T-helper 17 cell (primary cell): ENCODE results near the gene SLC7A9. TPM values are rescaled to one million over a fixed set of nuclear protein-coding genes. Genes with fewer than 3 reads are reported as not detected.
"Not testable (repeated sequence)": the region's sequence is repeated elsewhere in the genome, so short reads cannot be mapped to it uniquely, and the experiment has no call there.

Experiments used
- ATAC-seq: fragments of 150-1000 bp; cut with Tn5 transposase; 2 replicates; pipeline ENCODE4 v1.10.0; 2021; ENCODE audit warnings: mild to moderate bottlenecking, moderate library complexity
- DNase-seq, 3 donors: peaks; one replicate each; pipeline versions ENCODE4 v3.0.0 to v3.0.0-alpha.2; 2020 to 2021
- H3K9me3 ChIP-seq: one replicate; pipeline ENCODE4 v1.7.0; 2013; ENCODE audit warnings: low read length, mild to moderate bottlenecking; ENCODE audit not compliant: control insufficient read depth, poor library complexity, severe bottlenecking
- H3K27ac Mint-ChIP-seq: one replicate; pipeline ENCODE4 v1.8.0; 2022; ENCODE audit warnings: mild to moderate bottlenecking, moderate library complexity, mixed read lengths
- H3K27me3 Mint-ChIP-seq: one replicate; pipeline ENCODE4 v1.8.0; 2022; ENCODE audit warnings: mixed read lengths
- H3K36me3 Mint-ChIP-seq: one replicate; pipeline ENCODE4 v1.8.0; 2022; ENCODE audit warnings: low read depth, mixed read lengths
- H3K4me1 Mint-ChIP-seq: one replicate; pipeline ENCODE4 v1.8.0; 2022; ENCODE audit warnings: mild to moderate bottlenecking, mixed read lengths
- H3K4me3 Mint-ChIP-seq: one replicate; pipeline ENCODE4 v1.8.0; 2022; ENCODE audit warnings: mild to moderate bottlenecking, moderate library complexity, mixed read lengths
- total RNA-seq, 4 donors: library from RNA in 2 of 4; stranded (reverse) in 2 of 4; gene quantifications; one replicate each; pipeline ENCODE4 v1.2.3 and lab custom pipeline; 2022 to 2026

Gene SLC7A9
- total RNA-seq, 2 donors from 2014 or later: 0.30 TPM; not detected in 1

DNA sequence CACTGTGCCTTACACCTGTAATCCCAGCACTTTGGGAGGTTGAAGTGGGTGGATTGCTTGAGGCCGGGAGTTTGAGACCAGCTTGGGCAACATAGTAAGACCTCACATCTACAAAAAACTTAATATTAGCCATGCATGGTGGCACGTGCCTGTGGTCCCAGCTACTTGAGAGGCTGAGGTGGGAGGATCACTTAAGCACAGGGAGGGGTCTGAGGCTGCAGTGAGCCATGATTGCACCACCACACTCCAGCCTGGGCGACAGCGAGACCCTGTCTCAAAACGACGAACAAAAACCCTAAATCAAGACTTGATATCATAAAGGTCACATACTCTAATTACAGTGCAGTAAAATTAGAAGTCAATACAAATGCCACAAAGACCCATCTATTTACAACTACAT lies 17.4 kb downstream of the SLC7A9 start:
- DNase-seq (no peak), ATAC-seq (no peak)
- H3K36me3 Mint-ChIP-seq: no peaks in the 10 kb centered on the region
- H3K4me3 Mint-ChIP-seq: no peak overlapping the region
- no peak overlapping the region for H3K27ac Mint-ChIP-seq
- H3K27me3 Mint-ChIP-seq: no peaks in the 10 kb centered on the region
- H3K4me1 Mint-ChIP-seq: peaks cover 3% of the 10 kb centered on the region
- H3K9me3 ChIP-seq: no peaks in the 10 kb centered on the region

DNA sequence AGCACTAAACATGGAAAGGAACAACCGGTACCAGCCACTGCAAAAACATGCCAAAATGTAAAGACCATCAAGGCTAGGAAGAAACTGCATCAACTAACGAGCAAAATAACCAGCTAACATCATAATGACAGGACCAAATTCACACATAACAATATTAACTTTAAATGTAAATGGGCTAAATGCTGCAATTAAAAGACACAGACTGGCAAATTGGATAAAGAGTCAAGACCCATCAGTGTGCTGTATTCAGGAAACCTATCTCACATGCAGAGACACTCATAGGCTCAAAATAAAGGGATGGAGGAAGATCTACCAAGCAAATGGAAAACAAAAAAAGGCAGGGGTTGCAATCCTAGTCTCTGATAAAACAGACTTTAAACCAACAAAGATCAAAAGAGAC lies 21.5 kb downstream of the SLC7A9 start:
- not testable (repeated sequence) for ATAC-seq, DNase-seq, H3K4me3 Mint-ChIP-seq

DNA sequence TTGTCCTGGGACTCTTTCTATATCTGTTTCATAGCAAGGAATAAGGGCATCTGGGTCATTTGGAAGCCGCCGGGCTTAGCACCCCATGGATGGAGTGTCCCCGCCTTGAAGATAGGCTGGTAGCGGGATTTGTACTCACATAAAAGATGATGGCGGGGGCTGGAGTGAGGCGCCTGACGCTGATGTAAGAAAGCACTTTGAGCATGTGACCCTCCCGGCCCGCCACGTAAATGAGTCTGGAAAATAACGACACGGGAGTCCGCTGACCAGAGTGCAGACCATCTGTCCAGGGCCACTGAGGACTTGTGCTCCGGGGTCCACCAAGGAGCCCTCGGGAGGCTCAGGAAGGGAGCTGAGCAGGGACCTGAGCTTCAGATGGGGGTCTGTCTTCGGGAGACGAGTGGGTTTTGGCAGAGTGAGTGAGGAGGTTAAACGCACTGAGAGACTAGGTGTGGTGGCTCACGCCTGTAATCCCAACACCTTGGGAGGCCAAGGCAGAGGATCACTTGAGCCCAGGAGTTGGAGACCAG lies 25.8 kb downstream of the SLC7A9 start:
- H3K9me3 ChIP-seq: peaks cover 2% of the 10 kb centered on the region
- Mint-ChIP-seq H3K27ac (no peak overlapping the region), H3K36me3 (peaks cover 5% of the 10 kb centered on the region), H3K4me1 (no peaks in the 10 kb centered on the region), H3K4me3 (no peak overlapping the region), H3K27me3 (no peaks in the 10 kb centered on the region)
- no peak for DNase-seq
- no peak for ATAC-seq

More for the DNA sequence above, 21.5 kb downstream of the SLC7A9 start:
- H3K27me3 Mint-ChIP-seq, H3K36me3 Mint-ChIP-seq, H3K27ac Mint-ChIP-seq, H3K4me1 Mint-ChIP-seq, H3K9me3 ChIP-seq: not testable (repeated sequence)

DNA sequence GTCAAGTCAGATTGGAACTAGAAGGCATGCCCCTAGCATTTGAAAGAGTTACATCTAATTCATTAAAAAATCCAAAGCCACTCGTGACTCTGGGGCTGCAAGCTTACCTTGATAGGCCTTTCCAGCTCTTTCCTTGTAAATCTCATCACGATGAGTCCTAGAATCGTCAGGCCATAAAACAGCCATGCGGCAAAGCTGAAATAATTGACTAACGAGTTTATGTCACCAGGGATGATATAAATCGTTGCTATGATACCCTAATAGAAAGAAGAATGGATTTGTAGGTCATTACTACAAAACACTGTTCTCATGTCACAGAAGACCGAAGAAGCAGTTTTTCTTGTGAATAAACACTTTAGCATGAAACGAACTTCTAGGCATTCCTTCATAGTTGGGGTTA lies 27.5 kb downstream of the SLC7A9 start:
- H3K9me3 ChIP-seq: peaks cover 2% of the 10 kb centered on the region
- Mint-ChIP-seq H3K36me3 (peaks cover 5% of the 10 kb centered on the region), H3K27ac (no peak overlapping the region), H3K27me3 (no peaks in the 10 kb centered on the region), H3K4me1 (no peaks in the 10 kb centered on the region), H3K4me3 (no peak overlapping the region)
- DNase-seq (no peak), ATAC-seq (no peak)

DNA sequence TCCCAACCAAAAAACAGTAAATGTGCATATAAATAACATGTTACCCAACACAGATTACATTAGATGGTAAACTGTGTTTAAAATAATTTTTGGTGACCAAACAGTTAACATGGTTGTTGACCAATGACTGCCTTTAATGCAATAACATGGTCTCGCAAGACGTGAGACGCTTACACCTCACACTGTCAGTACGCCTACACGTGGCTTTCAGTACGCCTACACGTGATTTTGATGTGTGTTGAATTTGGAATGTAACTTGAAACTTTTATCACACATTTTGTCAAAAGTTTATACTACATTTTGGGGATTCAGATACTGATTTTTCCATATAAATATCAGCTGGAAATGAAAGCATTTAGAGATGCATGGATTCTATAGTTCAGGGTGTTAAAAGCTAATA lies 32.0 kb downstream of the SLC7A9 start:
- no peak for ATAC-seq

DNA sequence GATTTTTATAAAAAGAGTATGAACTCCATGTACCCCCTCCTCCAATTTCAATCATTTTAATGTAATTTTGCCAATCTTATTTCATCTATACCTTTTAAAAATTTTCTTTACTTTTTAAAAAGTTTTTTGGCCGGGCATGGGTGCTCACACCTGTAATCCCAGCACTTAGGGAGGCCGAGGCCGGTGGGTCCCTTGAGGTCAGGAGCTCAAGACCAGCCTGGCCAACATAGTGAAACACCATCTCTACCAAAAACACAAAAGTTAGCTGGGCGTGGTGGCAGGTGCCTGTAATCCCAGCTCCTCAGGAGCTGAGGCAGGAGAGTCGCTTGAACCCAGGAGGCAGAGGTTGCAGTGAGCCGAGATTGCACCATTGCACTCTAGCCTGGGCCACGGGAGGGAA lies 36.2 kb downstream of the SLC7A9 start:
- not testable (repeated sequence) for H3K4me3 Mint-ChIP-seq, H3K36me3 Mint-ChIP-seq, DNase-seq, ATAC-seq, H3K27ac Mint-ChIP-seq, H3K9me3 ChIP-seq, H3K4me1 Mint-ChIP-seq
- peaks cover 13% of the 10 kb centered on the region for H3K27me3 Mint-ChIP-seq

More for the DNA sequence above, 32.0 kb downstream of the SLC7A9 start:
- Mint-ChIP-seq H3K4me3 (no peak overlapping the region), H3K27ac (no peak overlapping the region), H3K27me3 (no peaks in the 10 kb centered on the region), H3K36me3 (peaks cover 5% of the 10 kb centered on the region), H3K4me1 (no peaks in the 10 kb centered on the region)
- no peak for DNase-seq
- H3K9me3 ChIP-seq: peaks cover 2% of the 10 kb centered on the region

DNA sequence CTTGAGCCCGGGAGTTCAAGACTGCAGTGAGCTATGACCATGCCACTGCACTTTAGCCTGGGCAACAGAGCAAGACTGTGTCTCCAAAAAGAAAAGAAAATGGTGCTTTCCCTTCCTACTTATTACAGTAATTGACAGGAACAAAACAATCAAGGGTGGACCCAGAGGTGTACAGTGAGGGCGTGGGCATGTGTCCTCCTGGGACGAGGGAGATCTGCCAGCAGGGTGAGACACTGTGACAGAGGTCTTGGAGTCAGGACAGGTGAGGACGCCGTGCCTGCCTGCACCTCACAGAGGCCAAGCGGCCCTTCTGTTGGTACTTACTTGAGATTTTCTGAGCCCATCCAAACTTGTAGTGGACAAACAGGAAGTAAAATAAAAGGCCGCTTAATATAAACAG lies 36.7 kb downstream of the SLC7A9 start:
- not testable (repeated sequence) for DNase-seq, ATAC-seq, H3K27ac Mint-ChIP-seq, H3K4me3 Mint-ChIP-seq, H3K9me3 ChIP-seq, H3K36me3 Mint-ChIP-seq, H3K4me1 Mint-ChIP-seq
- H3K27me3 Mint-ChIP-seq: peaks cover 13% of the 10 kb centered on the region

DNA sequence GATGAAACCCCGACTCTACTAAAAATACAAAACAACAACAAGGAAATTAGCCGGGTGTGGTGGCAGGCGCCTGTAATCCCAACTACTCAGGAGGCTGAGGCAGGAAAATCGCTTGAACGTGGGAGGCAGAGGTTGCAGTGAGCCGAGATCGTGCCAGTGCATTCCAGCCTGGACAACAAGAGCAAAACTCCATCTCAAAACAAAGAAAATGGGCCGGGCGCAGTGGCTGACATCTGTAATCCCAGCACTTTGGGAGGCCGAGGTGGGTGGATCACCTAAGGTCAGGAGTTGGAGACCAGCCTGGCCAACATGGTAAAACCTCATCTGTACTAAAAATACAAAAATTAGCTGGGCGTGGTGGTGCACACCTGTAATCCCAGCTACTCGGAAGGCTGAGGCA lies 37.5 kb downstream of the SLC7A9 start:
- H3K9me3 ChIP-seq, H3K4me1 Mint-ChIP-seq, H3K4me3 Mint-ChIP-seq, H3K36me3 Mint-ChIP-seq, H3K27ac Mint-ChIP-seq, DNase-seq, ATAC-seq: not testable (repeated sequence)
- H3K27me3 Mint-ChIP-seq: peaks cover 13% of the 10 kb centered on the region

DNA sequence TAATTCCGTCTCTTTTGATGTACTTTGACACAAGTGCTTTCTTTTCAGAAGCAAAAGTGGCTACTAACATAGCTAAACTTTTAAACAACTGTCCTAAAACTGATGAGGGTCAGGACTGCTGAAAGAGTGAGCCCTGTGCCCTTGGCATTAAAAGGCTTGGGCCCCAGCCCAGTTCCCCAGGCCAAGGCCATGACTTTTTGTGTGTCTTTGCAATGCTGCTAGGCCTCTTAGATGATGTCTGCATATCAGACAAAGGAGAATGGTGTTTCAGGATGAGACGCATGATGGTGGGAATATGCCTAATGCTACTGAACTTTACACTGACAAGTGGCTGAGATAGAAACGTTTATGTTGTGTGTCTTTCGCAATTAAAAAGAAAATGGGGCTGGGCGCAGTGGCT lies 38.0 kb downstream of the SLC7A9 start:
- no peaks in the 10 kb centered on the region for H3K9me3 ChIP-seq
- Mint-ChIP-seq H3K27ac (no peak overlapping the region), H3K4me3 (no peak overlapping the region), H3K27me3 (peaks cover 13% of the 10 kb centered on the region), H3K36me3 (peaks cover 5% of the 10 kb centered on the region), H3K4me1 (peaks cover 8% of the 10 kb centered on the region)
- ATAC-seq (no peak), DNase-seq (no peak)

DNA sequence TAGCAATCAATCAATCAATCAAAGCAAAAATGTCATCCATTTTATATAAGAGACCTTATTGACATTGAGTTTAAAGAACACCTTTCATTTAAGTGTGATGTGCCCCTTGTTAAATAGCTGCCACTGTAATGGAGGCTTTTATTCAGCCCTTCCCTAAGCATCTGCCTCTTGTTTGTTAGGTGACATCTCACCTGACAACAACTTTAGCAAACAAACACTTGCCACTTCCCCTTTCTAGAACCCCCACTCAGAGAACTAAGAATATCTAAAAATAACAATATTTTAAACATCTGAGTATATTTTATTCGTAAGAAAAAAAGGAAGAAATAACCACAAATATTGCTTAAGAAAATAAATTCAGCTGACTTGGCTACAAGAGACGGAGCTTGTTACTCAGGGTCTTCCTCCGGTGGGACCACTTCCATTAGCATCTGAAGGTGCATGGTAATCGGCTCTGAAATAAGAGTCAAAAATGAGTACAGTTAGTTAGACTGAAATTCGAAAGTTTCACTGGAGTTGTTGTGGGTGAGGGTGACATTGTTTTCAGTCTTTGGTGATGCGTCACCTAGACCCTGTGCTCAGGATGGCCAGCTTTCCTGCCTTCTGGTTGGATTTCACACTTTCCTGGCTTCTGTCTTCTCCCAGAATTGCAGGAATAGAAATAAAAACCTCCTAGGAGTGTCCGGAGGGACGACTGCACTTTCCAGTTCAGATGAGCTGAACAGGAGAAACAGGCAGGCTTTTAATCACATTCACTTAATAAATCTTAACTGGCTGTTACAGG lies 39.1 kb downstream of the SLC7A9 start:
- ATAC-seq: no peak
- H3K9me3 ChIP-seq: no peaks in the 10 kb centered on the region
- no peak overlapping the region for H3K27ac Mint-ChIP-seq
- peaks cover 13% of the 10 kb centered on the region for H3K27me3 Mint-ChIP-seq
- peaks cover 5% of the 10 kb centered on the region for H3K36me3 Mint-ChIP-seq
- peaks cover 8% of the 10 kb centered on the region for H3K4me1 Mint-ChIP-seq
- DNase-seq: no peak
- H3K4me3 Mint-ChIP-seq: no peak overlapping the region

DNA sequence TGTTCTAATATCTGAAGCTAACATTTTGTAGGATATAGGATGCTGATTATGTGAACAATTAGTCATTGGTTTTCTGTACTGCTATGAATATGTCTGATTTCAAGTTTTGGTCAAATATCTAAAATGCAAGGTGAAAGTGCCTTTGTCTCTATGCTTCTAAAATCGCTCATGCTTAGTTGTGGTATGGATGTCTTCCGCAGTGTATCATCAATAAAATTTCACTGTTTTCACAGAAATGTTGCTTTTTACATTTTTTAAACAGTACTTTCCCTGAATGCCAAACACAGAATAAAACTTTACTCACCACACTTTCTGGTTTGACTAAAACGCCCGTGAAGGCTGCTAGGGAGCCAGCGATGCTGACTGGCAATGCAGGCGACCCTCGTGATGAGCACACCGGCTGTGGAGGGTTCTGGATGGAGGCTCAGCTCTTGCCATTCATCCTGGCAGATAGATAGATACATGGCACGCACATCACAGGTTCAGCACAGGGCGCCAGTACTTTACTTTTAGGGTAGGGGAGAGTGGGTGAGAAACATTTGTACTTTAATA lies 40.1 kb downstream of the SLC7A9 start:
- Mint-ChIP-seq H3K27ac (peak overlapping the region; percentile 34), H3K36me3 (peaks cover 5% of the 10 kb centered on the region), H3K27me3 (peaks cover 13% of the 10 kb centered on the region), H3K4me1 (peaks cover 8% of the 10 kb centered on the region), H3K4me3 (peak overlapping the region; percentile 77)
- H3K9me3 ChIP-seq: no peaks in the 10 kb centered on the region
- no peak for DNase-seq
- ATAC-seq: no peak

DNA sequence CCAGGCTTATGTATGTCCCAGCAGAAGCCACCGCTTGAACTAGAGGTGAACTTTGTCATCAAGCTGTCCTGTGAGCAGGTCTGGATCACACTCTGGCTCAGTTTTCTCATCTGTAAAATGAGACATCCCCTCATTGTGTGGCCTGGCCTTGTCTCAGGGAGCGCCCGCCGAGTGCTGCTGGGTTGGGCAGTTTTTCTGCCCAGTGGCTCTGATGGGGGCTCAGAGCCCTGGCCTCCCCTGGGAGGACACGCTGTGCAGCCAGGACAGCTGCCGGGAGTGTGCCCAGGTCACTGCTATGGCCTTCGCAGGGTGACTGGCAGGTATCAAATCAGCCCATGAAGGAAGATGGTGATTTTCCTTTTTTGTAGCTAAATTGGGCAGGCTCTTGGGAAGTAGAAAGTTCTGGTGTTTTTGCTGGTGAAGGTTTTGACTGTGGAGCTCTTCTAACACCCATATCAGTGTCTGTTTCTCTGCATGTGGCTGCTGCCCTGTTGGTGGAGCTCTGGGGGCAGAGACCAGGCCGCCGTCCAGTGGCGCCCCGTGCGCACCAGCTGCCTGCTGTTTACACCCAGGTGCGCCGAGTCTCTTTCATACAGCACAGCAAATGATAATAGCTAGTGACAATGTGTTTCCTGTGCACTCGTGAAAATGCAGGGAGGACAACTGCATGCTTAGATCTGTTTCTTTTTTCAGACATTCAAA lies 40.8 kb downstream of the SLC7A9 start:
- no peak for ATAC-seq

DNA sequence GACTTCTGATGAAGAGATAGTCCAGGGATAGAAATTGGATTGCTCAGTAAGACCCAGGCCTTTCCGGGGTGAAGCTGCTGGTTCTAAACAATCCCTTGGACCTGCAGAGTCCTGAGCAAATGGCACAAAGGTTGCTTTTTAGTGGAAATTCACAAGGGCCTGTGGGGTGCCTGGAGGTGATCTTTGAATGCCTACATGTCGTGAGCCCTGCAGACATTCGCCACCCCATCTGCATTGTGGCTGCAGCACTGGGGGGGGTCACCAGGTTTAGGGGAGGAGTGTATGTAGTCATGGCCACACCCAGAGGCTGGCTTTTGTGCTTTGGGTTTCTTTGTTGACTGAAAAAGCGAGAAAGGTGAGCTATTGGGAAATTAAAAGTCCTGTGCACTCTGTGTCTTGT lies 41.4 kb downstream of the SLC7A9 start:
- peaks cover 8% of the 10 kb centered on the region for H3K4me1 Mint-ChIP-seq
- H3K4me3 Mint-ChIP-seq: no peak overlapping the region
- ATAC-seq: no peak
- no peak for DNase-seq
- peaks cover 19% of the 10 kb centered on the region for H3K27me3 Mint-ChIP-seq
- no peaks in the 10 kb centered on the region for H3K9me3 ChIP-seq
- H3K27ac Mint-ChIP-seq: no peak overlapping the region
- H3K36me3 Mint-ChIP-seq: peaks cover 5% of the 10 kb centered on the region

More for the DNA sequence above, 40.8 kb downstream of the SLC7A9 start:
- H3K9me3 ChIP-seq: no peaks in the 10 kb centered on the region
- Mint-ChIP-seq H3K27ac (peak overlapping the region; percentile 34), H3K4me1 (peaks cover 8% of the 10 kb centered on the region), H3K4me3 (peak overlapping the region; percentile 77), H3K27me3 (peaks cover 13% of the 10 kb centered on the region), H3K36me3 (peaks cover 5% of the 10 kb centered on the region)
- no peak for DNase-seq
